HEK293T (cell line): ENCODE results near the gene IGSF9B.

Source experiments
- ARNT ChIP-seq: fragments of 450-650 bp; IDR thresholded peaks from 2 replicates; pipeline ENCODE4 v1.6.1; 2017; ENCODE audit warnings: mild to moderate bottlenecking
- BHLHE40 ChIP-seq: fragments of 450-650 bp; IDR thresholded peaks from 2 replicates; pipeline ENCODE4 v1.6.1; 2016; ENCODE audit warnings: mild to moderate bottlenecking, moderate library complexity, borderline replicate concordance
- ELF4 ChIP-seq: fragments of 450-650 bp; IDR thresholded peaks from 2 replicates; pipeline ENCODE4 v1.6.1; 2017; ENCODE audit warnings: antibody characterized with exemption
- FOXA1 ChIP-seq: fragments of 450-650 bp; IDR thresholded peaks from 2 replicates; pipeline ENCODE4 v1.6.1; 2016; ENCODE audit warnings: mild to moderate bottlenecking
- HDGF ChIP-seq: fragments of 450-650 bp; IDR thresholded peaks from 2 replicates; pipeline ENCODE4 v1.6.1; 2017; ENCODE audit warnings: antibody characterized with exemption, borderline replicate concordance
- LEF1 ChIP-seq: fragments of 450-650 bp; IDR thresholded peaks from 2 replicates; pipeline ENCODE4 v1.6.1; 2017; ENCODE audit warnings: mild to moderate bottlenecking, borderline replicate concordance
- NFRKB ChIP-seq: fragments of 450-650 bp; IDR thresholded peaks from 2 replicates; pipeline ENCODE4 v1.6.1; 2016; ENCODE audit warnings: mild to moderate bottlenecking, moderate library complexity
- SUZ12 ChIP-seq: fragments of 450-650 bp; IDR thresholded peaks from 2 replicates; pipeline ENCODE4 v1.6.1; 2016; ENCODE audit warnings: mild to moderate bottlenecking
- TARDBP ChIP-seq: fragments of 450-650 bp; IDR thresholded peaks from 2 replicates; pipeline ENCODE4 v1.6.1; 2016
- ZNF384 ChIP-seq: fragments of 450-650 bp; IDR thresholded peaks from 2 replicates; pipeline ENCODE4 v1.6.1; 2016
- TF ChIP-seq, protein P1 (sequence below): fragments of 450-650 bp; IDR thresholded peaks from 2 replicates; pipeline ENCODE4 v1.6.1; 2016

DNA sequence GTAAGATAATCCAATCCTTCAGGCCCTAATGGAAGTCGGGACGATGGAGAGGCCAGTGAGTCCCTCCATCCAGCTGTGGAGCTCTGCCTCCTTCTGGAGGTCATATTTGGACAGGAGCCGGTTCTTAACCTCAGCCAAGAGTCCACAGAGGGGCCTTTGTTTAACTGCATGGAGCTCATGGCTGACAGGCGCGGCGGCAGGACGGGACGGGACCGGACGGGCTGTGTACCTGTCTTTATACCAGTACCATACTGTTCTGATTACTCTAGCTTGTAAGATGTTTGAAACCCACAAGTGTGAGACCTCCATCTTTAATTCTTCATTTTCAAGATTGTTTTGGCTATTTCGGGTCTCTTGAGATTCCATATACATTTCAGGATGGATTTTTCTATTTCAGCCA lies 91.3 kb downstream of the IGSF9B start:
- TF ChIP-seq, protein P1, sequence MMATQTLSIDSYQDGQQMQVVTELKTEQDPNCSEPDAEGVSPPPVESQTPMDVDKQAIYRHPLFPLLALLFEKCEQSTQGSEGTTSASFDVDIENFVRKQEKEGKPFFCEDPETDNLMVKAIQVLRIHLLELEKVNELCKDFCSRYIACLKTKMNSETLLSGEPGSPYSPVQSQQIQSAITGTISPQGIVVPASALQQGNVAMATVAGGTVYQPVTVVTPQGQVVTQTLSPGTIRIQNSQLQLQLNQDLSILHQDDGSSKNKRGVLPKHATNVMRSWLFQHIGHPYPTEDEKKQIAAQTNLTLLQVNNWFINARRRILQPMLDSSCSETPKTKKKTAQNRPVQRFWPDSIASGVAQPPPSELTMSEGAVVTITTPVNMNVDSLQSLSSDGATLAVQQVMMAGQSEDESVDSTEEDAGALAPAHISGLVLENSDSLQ, result no peak
- no peak for TF ChIP-seq BHLHE40
- no peak for TF ChIP-seq NFRKB
- TF ChIP-seq SUZ12, result no peak
- no peak for TF ChIP-seq FOXA1
- TF ChIP-seq ELF4, result no peak
- no peak for TF ChIP-seq TARDBP
- TF ChIP-seq LEF1, result no peak
- no peak for TF ChIP-seq ZNF384
- TF ChIP-seq HDGF, result no peak
- no peak for TF ChIP-seq ARNT
